Testis (tissue), 3 donors: Measurements from ENCODE around the gene MRPL12. TPM values are rescaled to one million over a fixed set of nuclear protein-coding genes. Genes with fewer than 3 reads are reported as not detected.

Experiments used
- DNase-seq: peaks from one replicate; pipeline ENCODE4 v3.0.0-alpha.2; 2019
- H3K27ac ChIP-seq, 2 donors: fragments of 200-600 bp; sonication (generic); one replicate each; pipeline ENCODE4 v1.5.1; 2019
- H3K27me3 ChIP-seq: fragments of 200-600 bp; sonication (generic); one replicate; pipeline ENCODE4 v1.5.1; 2019
- H3K36me3 ChIP-seq: fragments of 200-600 bp; sonication (generic); one replicate; pipeline ENCODE4 v1.5.1; 2017; ENCODE audit warnings: low read depth; ENCODE audit errors: missing control alignments
- H3K4me1 ChIP-seq: fragments of 200-600 bp; sonication (generic); one replicate; pipeline ENCODE4 v1.5.1; 2019
- H3K4me3 ChIP-seq, 2 donors: fragments of 200-600 bp; sonication (generic); one replicate each; pipeline ENCODE4 v1.5.1; 2017 to 2019
- H3K9me3 ChIP-seq: fragments of 200-600 bp; sonication (generic); one replicate; pipeline ENCODE4 v1.5.1; 2017
- POLR2A ChIP-seq: fragments of 450-650 bp; IDR thresholded peaks from one replicate; pipeline ENCODE4 v1.6.1; 2017; ENCODE audit warnings: antibody characterized with exemption, mild to moderate bottlenecking, moderate library complexity
- WGBS, 2 donors: methylation state at CpG; one replicate each; pipeline ENCODE4 v1.1.5; 2018; 5-methylcytosine and 5-hydroxymethylcytosine counted together
- intact Hi-C: fragments of 100-400 bp; cut with DNase I; formaldehyde crosslinking; loops from one replicate; pipeline ENCODE4 v1.15.1; 2023; ENCODE audit warnings: low total_unique reads
- polyA plus RNA-seq: library from polyadenylated mRNA; stranded (reverse); fragments of 350-450 nt; fragmentation: Illumina TruSeq; extraction: RNeasy Lipid Tissue Mini Kit (QIAGEN cat#74804); gene quantifications from one replicate; pipeline ENCODE4 v1.2.3, GENCODE V29; 2014; ENCODE audit warnings: low read depth, low replicate concordance; ENCODE audit not compliant: insufficient read depth
- total RNA-seq, 2 donors: library from RNA; depleted of rRNA; stranded (reverse); fragments of >200 nt; gene quantifications; one replicate each; pipeline ENCODE4 v1.2.3, GENCODE V29; 2016
- TF ChIP-seq, protein P1 (sequence below), 3 experiments: fragments of 450-650 bp in 2 of 3; fragments of 200-600 bp in 1 of 3; sonication (generic) in 1 of 3; IDR thresholded peaks; one replicate each; pipeline ENCODE4 v1.5.1; 2016 to 2019; ENCODE audit warnings: antibody characterized with exemption in 3 of 3, mild to moderate bottlenecking in 2 of 3, moderate library complexity in 1 of 3

Gene MRPL12
- total and polyA plus RNA-seq, 3 donors from 2014 or later: 54.7 to 58.0 (median 57.2) TPM

DNA sequence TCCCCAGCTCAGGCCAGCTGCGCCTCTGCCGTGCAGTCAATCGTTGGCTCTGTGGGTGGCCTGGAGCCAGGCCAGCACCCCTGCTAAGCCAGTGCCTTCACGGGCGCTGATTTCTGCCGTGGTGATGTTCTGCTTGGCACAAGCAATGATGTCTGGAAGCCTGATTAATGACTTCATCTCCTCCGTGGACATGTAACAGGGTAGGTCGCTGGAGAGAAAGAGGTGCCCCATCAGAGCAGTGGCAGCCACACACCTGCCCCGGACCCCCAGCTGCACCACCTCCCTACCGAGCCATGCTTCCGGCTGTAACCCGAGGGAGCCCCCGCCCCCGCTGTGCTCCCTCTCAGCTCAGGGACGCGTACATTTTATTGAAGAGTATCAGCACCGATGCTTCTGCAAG is 21.5 kb upstream of the MRPL12 start:
- 49 to 55% methylated on average over 10 to 17 of the region's 17 CpGs for WGBS, 2 donors
- no peaks in the 10 kb centered on the region for H3K9me3 ChIP-seq
- H3K4me3 ChIP-seq: no peak overlapping the region
- no peaks in the 10 kb centered on the region for H3K36me3 ChIP-seq
- no peak overlapping the region for H3K27ac ChIP-seq
- peaks cover 27% of the 10 kb centered on the region for H3K4me1 ChIP-seq
- TF ChIP-seq POLR2A: no peak
- TF ChIP-seq, protein P1, sequence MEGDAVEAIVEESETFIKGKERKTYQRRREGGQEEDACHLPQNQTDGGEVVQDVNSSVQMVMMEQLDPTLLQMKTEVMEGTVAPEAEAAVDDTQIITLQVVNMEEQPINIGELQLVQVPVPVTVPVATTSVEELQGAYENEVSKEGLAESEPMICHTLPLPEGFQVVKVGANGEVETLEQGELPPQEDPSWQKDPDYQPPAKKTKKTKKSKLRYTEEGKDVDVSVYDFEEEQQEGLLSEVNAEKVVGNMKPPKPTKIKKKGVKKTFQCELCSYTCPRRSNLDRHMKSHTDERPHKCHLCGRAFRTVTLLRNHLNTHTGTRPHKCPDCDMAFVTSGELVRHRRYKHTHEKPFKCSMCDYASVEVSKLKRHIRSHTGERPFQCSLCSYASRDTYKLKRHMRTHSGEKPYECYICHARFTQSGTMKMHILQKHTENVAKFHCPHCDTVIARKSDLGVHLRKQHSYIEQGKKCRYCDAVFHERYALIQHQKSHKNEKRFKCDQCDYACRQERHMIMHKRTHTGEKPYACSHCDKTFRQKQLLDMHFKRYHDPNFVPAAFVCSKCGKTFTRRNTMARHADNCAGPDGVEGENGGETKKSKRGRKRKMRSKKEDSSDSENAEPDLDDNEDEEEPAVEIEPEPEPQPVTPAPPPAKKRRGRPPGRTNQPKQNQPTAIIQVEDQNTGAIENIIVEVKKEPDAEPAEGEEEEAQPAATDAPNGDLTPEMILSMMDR (IDR thresholded peaks at IDR 0.05): no peak
- intact Hi-C loops: no loop called here
- H3K27me3 ChIP-seq: no peaks in the 10 kb centered on the region
- peak; percentile 49 for DNase-seq

DNA sequence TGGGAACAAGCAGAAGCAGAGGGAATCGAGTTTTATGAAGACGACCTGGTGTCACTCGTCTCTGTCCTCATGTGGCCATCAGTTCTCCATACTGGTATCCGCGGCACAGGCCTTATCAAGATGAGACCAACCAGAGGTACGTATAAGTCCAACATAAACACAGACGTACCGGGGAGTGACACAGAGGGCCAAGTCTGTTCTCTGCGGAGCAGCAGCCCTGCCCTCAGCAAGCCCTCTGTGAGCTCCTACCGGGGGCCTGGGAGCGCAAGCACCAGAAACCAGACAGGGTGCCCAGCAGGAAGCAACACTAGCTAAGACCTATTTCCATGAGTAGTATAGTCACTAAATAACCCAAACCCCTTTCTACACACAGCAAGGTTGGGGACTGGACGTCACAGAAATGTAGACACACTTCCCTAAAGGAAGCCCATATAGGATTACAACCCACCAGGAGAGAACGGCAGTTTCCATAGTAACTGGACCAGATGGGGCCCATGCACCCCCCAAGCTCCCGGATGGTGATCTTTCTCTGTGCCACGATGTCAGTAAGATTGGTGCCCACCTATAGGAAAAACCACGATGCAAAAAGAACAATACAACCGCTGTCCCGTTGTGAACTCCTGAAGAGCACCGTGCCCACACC is 20.5 kb upstream of the MRPL12 start:
- intact Hi-C loops: no loop called here
- DNase-seq: no peak
- WGBS, 2 donors: 26 to 30% methylated on average over 11 to 19 of the region's 19 CpGs

DNA sequence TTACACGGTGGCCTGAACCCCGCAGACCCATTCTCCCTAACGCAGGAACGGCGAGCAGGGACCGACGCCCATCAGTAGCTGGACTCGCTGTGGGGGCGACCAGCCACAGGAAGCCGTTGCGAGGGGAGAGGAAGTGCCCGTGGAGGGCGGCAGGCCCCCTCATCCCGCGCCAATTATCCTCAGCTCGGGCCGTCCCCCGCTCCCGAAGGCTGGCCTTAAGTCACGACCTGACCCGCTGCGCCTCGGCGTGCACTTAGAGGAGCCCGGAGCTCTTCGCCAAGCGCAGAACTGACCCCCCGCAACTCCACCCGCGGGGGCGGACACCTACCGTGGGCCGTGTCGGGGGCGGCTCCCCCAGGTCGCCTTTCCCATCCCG is 20.0 kb upstream of the MRPL12 start:
- WGBS, 2 donors: 1 to 4% methylated on average over 5 to 35 of the region's 37 CpGs
- H3K36me3 ChIP-seq: no peaks in the 10 kb centered on the region
- intact Hi-C loops: no loop called here
- peaks cover 27% of the 10 kb centered on the region for H3K4me1 ChIP-seq
- H3K4me3 ChIP-seq: peak overlapping the region; percentile 97 to 99
- H3K27ac ChIP-seq: peak overlapping the region; percentile 23 to 70
- no peaks in the 10 kb centered on the region for H3K27me3 ChIP-seq
- no peak for DNase-seq
- no peak for TF ChIP-seq POLR2A
- TF ChIP-seq, protein P1 (IDR thresholded peaks at IDR 0.05): no peak
- no peaks in the 10 kb centered on the region for H3K9me3 ChIP-seq

More for the DNA sequence above, 20.5 kb upstream of the MRPL12 start:
- Histone ChIP-seq H3K27me3 (no peaks in the 10 kb centered on the region), H3K9me3 (no peaks in the 10 kb centered on the region), H3K27ac (peak overlapping the region in 1 of 2 donors; percentile 70), H3K36me3 (no peaks in the 10 kb centered on the region), H3K4me1 (peaks cover 27% of the 10 kb centered on the region), H3K4me3 (peak overlapping the region; percentile 97 to 99)
- no peak for TF ChIP-seq POLR2A
- TF ChIP-seq, protein P1 (IDR thresholded peaks at IDR 0.05): no peak

DNA sequence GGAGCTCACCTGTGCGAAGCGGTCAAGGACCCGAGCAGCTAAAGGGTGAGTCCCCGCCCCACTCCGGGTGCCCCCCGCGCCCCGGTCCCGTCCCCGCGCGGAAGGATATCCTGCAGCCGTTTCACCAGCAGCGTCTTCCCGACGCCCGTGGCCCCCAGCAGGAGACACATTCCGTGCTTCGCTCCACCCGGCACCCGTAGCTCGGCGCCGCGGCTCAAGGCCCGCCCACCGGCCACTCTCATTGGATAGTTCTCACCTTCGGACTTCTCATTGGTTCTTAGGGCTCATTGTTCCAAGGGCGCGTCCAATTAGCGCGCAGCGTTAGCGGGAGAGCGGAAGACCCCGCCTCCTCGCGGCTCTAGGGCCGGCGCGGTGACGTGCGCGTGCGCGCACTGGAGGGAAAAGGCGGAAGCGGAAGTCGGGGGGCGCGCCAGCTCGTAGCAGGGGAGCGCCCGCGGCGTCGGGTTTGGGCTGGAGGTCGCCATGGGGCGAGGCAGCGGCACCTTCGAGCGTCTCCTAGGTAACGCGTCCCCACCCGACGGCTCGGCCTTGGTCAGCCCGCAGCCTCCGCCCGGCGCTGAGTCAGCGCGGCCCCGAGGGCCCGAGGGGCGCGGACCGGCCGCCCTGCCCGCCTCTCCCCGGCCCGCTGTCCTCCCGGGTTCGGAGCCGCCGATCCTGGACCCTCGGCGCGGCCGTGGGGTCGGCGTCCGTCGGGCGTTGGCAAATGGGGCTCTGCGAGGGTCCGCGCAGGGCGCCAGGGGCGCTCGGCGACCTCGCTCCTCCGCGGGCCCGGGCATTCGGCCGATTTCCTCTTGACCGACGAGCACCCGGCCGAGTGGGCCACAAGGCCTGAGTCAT is 19.4 kb upstream of the MRPL12 start, which contains the start of the genes ARL16 and HGS:
Gene ARL16 (minus strand): TSS at position 214 of the 858 bp plus-strand sequence. CDS start 44 bp downstream, at position 170.
Gene HGS (plus strand): TSS at position 428 of the 858 bp plus-strand sequence. CDS start 56 bp downstream, at position 484.
- Histone ChIP-seq H3K27me3 (no peaks in the 10 kb centered on the region), H3K36me3 (no peaks in the 10 kb centered on the region), H3K4me1 (peaks cover 27% of the 10 kb centered on the region), H3K27ac (peak within 1 kb of the TSS; percentile 70 to 77), H3K4me3 (peak within 1 kb of the TSS; percentile 97 to 99), H3K9me3 (no peaks in the 10 kb centered on the region)
- TF ChIP-seq, protein P1 (IDR thresholded peaks at IDR 0.05): no peak
- no peak for TF ChIP-seq POLR2A
- WGBS, 2 donors: 0% methylated on average over 1 to 101 of the region's 112 CpGs
- intact Hi-C loops: no loop called here
- DNase-seq: peak; percentile 99
